Measurements from ENCODE around the gene ZSCAN5A. TPM values are rescaled to one million over a fixed set of nuclear protein-coding genes. Genes with fewer than 3 reads are reported as not detected.

ZSCAN5A gene
- total and polyA plus RNA-seq, 2 experiments from 2014 or later: 4.2 to 4.4 TPM

DNA sequence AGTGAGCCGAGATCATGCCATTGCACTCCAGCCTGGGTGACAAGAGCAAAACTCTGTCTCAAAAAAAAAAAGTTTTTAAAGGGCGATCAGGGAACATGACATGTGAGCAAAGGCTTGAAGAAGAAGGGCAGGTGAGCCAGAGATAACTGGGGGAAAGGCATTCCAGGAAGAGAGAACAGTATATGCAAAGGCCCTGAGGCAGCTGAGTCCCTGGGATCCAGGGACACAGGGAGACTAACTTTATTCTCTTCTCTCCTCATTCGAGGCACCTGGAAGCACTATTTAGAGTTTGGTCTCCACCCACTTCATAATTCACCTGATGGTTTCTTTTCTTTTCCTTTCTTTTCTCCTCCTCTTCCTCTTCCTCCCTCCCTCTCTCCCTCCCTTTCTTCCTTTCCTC, 17.6 kb downstream of the ZSCAN5A start:
- Histone ChIP-seq H3K27me3 (replicated peaks; ENCODE audit: insufficient read depth) (no peaks in the 10 kb centered on the region), H3K4me1 (ENCODE audit: insufficient read depth) (no peaks in the 10 kb centered on the region), H3K36me3 (ENCODE audit: low read depth) (no peaks in the 10 kb centered on the region), H4K20me1 (ENCODE audit: insufficient read depth) (no peaks in the 10 kb centered on the region), H3F3A (ENCODE audit: insufficient read depth) (no peaks in the 10 kb centered on the region), H2AFZ (no peak overlapping the region), H3K27ac (no peak overlapping the region), H3K9me3 (ENCODE audit: low read depth) (no peaks in the 10 kb centered on the region), H3K4me3 (no peak overlapping the region), H3K9ac (no peak overlapping the region), H3K9me2 (ENCODE audit: insufficient read depth) (no peaks in the 10 kb centered on the region), H3K4me2 (ENCODE audit: unreplicated experiment) (no peak overlapping the region), H3K79me2 (ENCODE audit: insufficient read depth) (no peaks in the 10 kb centered on the region)
- WGBS, 2 experiments (ENCODE audit: low coverage in 1 of 2, low lambda C conversion rate in 2 of 2, missing lambda C conversion rate in 2 of 2): 93 to 100% methylated on average over 3 of the region's 3 CpGs
- TF ChIP-seq EZH2phosphoT487 (IDR thresholded peaks at IDR 0.05; ENCODE audit: insufficient read depth, low read depth): no peak
- TF ChIP-seq EZH2 (IDR thresholded peaks at IDR 0.05; ENCODE audit: insufficient read depth, poor library complexity, severe bottlenecking): no peak
- in situ Hi-C loops (cut with MboI): no loop called here
- DNase-seq: no peak

GRCh38 chr19:56295531-56296455, 18.8 kb downstream of the ZSCAN5A start:
- no peak overlapping the region for H3K4me2 ChIP-seq (ENCODE audit: unreplicated experiment)
- no peaks in the 10 kb centered on the region for H3K9me2 ChIP-seq (ENCODE audit: insufficient read depth)
- no peaks in the 10 kb centered on the region for H3K79me2 ChIP-seq (ENCODE audit: insufficient read depth)
- no peak for TF ChIP-seq EZH2 (IDR thresholded peaks at IDR 0.05; ENCODE audit: insufficient read depth, poor library complexity, severe bottlenecking)
- no peak for TF ChIP-seq EZH2phosphoT487 (IDR thresholded peaks at IDR 0.05; ENCODE audit: insufficient read depth, low read depth)
- DNase-seq: no peak
- WGBS, 2 experiments (ENCODE audit: low coverage in 1 of 2, low lambda C conversion rate in 2 of 2, missing lambda C conversion rate in 2 of 2): 96 to 97% methylated on average over 22 of the region's 22 CpGs
- H2AFZ ChIP-seq: no peak overlapping the region
- no peak overlapping the region for H3K9ac ChIP-seq
- no peak overlapping the region for H3K4me3 ChIP-seq
- no peak overlapping the region for H3K27ac ChIP-seq
- H4K20me1 ChIP-seq (ENCODE audit: insufficient read depth): no peaks in the 10 kb centered on the region
- H3K27me3 ChIP-seq (replicated peaks; ENCODE audit: insufficient read depth): no peaks in the 10 kb centered on the region
- no peaks in the 10 kb centered on the region for H3K4me1 ChIP-seq (ENCODE audit: insufficient read depth)
- in situ Hi-C loops (cut with MboI): no loop called here
- H3K36me3 ChIP-seq (ENCODE audit: low read depth): no peaks in the 10 kb centered on the region
- H3K9me3 ChIP-seq (ENCODE audit: low read depth): no peaks in the 10 kb centered on the region
- no peaks in the 10 kb centered on the region for H3F3A ChIP-seq (ENCODE audit: insufficient read depth)

GRCh38 chr19:56294549-56294948, 20.1 kb downstream of the ZSCAN5A start:
- Histone ChIP-seq H2AFZ (no peak overlapping the region), H3K27me3 (replicated peaks; ENCODE audit: insufficient read depth) (no peaks in the 10 kb centered on the region), H3K79me2 (ENCODE audit: insufficient read depth) (no peaks in the 10 kb centered on the region), H3K4me3 (no peak overlapping the region), H3K9me2 (ENCODE audit: insufficient read depth) (no peaks in the 10 kb centered on the region), H3K36me3 (ENCODE audit: low read depth) (no peaks in the 10 kb centered on the region), H3F3A (ENCODE audit: insufficient read depth) (no peaks in the 10 kb centered on the region), H4K20me1 (ENCODE audit: insufficient read depth) (no peaks in the 10 kb centered on the region), H3K9ac (no peak overlapping the region), H3K27ac (no peak overlapping the region), H3K4me2 (ENCODE audit: unreplicated experiment) (no peak overlapping the region), H3K9me3 (ENCODE audit: low read depth) (no peaks in the 10 kb centered on the region), H3K4me1 (ENCODE audit: insufficient read depth) (no peaks in the 10 kb centered on the region)
- TF ChIP-seq EZH2 (IDR thresholded peaks at IDR 0.05; ENCODE audit: insufficient read depth, poor library complexity, severe bottlenecking) (no peak), EZH2phosphoT487 (IDR thresholded peaks at IDR 0.05; ENCODE audit: insufficient read depth, low read depth) (no peak)
- no peak for DNase-seq
- in situ Hi-C loops (cut with MboI): no loop called here
- WGBS, 2 experiments (ENCODE audit: low coverage in 1 of 2, low lambda C conversion rate in 2 of 2, missing lambda C conversion rate in 2 of 2): 83 to 86% methylated on average over 4 of the region's 4 CpGs

GRCh38 chr19:56291867-56292266, 22.8 kb downstream of the ZSCAN5A start:
- Histone ChIP-seq H3F3A (ENCODE audit: insufficient read depth) (no peaks in the 10 kb centered on the region), H4K20me1 (ENCODE audit: insufficient read depth) (no peaks in the 10 kb centered on the region), H3K4me1 (ENCODE audit: insufficient read depth) (no peaks in the 10 kb centered on the region), H3K4me2 (ENCODE audit: unreplicated experiment) (no peak overlapping the region), H3K9me2 (ENCODE audit: insufficient read depth) (no peaks in the 10 kb centered on the region), H3K9ac (no peak overlapping the region), H3K36me3 (ENCODE audit: low read depth) (no peaks in the 10 kb centered on the region), H3K4me3 (no peak overlapping the region), H3K27me3 (replicated peaks; ENCODE audit: insufficient read depth) (no peaks in the 10 kb centered on the region), H2AFZ (no peak overlapping the region), H3K27ac (no peak overlapping the region), H3K9me3 (ENCODE audit: low read depth) (no peaks in the 10 kb centered on the region), H3K79me2 (ENCODE audit: insufficient read depth) (no peaks in the 10 kb centered on the region)
- no peak for DNase-seq
- in situ Hi-C loops (cut with MboI): no loop called here
- TF ChIP-seq EZH2phosphoT487 (IDR thresholded peaks at IDR 0.05; ENCODE audit: insufficient read depth, low read depth) (no peak), EZH2 (IDR thresholded peaks at IDR 0.05; ENCODE audit: insufficient read depth, poor library complexity, severe bottlenecking) (no peak)
- WGBS, 2 experiments (ENCODE audit: low coverage in 1 of 2, low lambda C conversion rate in 2 of 2, missing lambda C conversion rate in 2 of 2): 94 to 98% methylated on average over 6 of the region's 6 CpGs

All from GM23248 (cell line).